Measurements from ENCODE around the gene SLC24A3. TPM values are rescaled to one million over a fixed set of nuclear protein-coding genes. Genes with fewer than 3 reads are reported as not detected.

The SLC24A3 gene
- total RNA-seq, 4 donors from 2014 or later, result 4.2 to 6.4 (median 5.6) TPM

GRCh38 chr20:19381947-19382346 lies 169.5 kb downstream of the SLC24A3 start:
- DNase-seq (ENCODE audit: low spot score in 2 of 2), result no peak
- TF ChIP-seq POLR2AphosphoS5 (IDR thresholded peaks at IDR 0.05) (no peak), EP300 (IDR thresholded peaks at IDR 0.05) (no peak), CTCF (IDR thresholded peaks at IDR 0.05) (no peak), POLR2A (IDR thresholded peaks at IDR 0.05) (no peak)
- 58% methylated on average over 10 of the region's 10 CpGs for WGBS
- no peaks in the 10 kb centered on the region for H3K36me3 ChIP-seq
- no peaks in the 10 kb centered on the region for H3K27me3 ChIP-seq
- H3K9me3 ChIP-seq, result no peaks in the 10 kb centered on the region
- no peak overlapping the region for H3K4me3 ChIP-seq
- no peak overlapping the region for H3K27ac ChIP-seq
- no peaks in the 10 kb centered on the region for H3K4me1 ChIP-seq

- Histone ChIP-seq H3K9me3 (no peaks in the 10 kb centered on the region), H3K27me3 (no peaks in the 10 kb centered on the region), H3K27ac (no peak overlapping the region), H3K4me3 (no peak overlapping the region), H3K4me1 (no peaks in the 10 kb centered on the region), H3K36me3 (no peaks in the 10 kb centered on the region)
- 57% methylated on average over 9 of the region's 9 CpGs for WGBS
- TF ChIP-seq POLR2AphosphoS5 (IDR thresholded peaks at IDR 0.05), result no peak
- TF ChIP-seq POLR2A (IDR thresholded peaks at IDR 0.05), result no peak
- no peak for TF ChIP-seq EP300 (IDR thresholded peaks at IDR 0.05)
- no peak for TF ChIP-seq CTCF (IDR thresholded peaks at IDR 0.05)
- DNase-seq (ENCODE audit: low spot score in 2 of 2), result no peak
Measured at GRCh38 chr20:19382386-19383340, 170.2 kb downstream of the SLC24A3 start.

- no peak for TF ChIP-seq EP300 (IDR thresholded peaks at IDR 0.05)
- no peak for TF ChIP-seq POLR2A (IDR thresholded peaks at IDR 0.05)
- TF ChIP-seq POLR2AphosphoS5 (IDR thresholded peaks at IDR 0.05), result no peak
- no peak for TF ChIP-seq CTCF (IDR thresholded peaks at IDR 0.05)
- H3K27me3 ChIP-seq, result no peaks in the 10 kb centered on the region
- DNase-seq (ENCODE audit: low spot score in 2 of 2), result no peak
- H3K9me3 ChIP-seq, result peaks cover 9% of the 10 kb centered on the region
- no peak overlapping the region for H3K4me3 ChIP-seq
- no peaks in the 10 kb centered on the region for H3K4me1 ChIP-seq
- H3K36me3 ChIP-seq, result no peaks in the 10 kb centered on the region
- H3K27ac ChIP-seq, result no peak overlapping the region
Measured at GRCh38 chr20:19384940-19385339, 172.5 kb downstream of the SLC24A3 start.

GRCh38 chr20:19387251-19387650 lies 174.8 kb downstream of the SLC24A3 start:
- TF ChIP-seq POLR2A (IDR thresholded peaks at IDR 0.05), result no peak
- TF ChIP-seq CTCF (IDR thresholded peaks at IDR 0.05), result no peak
- TF ChIP-seq POLR2AphosphoS5 (IDR thresholded peaks at IDR 0.05), result no peak
- TF ChIP-seq EP300 (IDR thresholded peaks at IDR 0.05), result no peak
- Histone ChIP-seq H3K4me1 (no peaks in the 10 kb centered on the region), H3K36me3 (no peaks in the 10 kb centered on the region), H3K27ac (no peak overlapping the region), H3K4me3 (no peak overlapping the region), H3K27me3 (no peaks in the 10 kb centered on the region), H3K9me3 (peaks cover 9% of the 10 kb centered on the region)
- no peak for DNase-seq (ENCODE audit: low spot score in 2 of 2)

GRCh38 chr20:19392344-19393130 lies 180.1 kb downstream of the SLC24A3 start:
- WGBS, result 72% methylated on average over 2 of the region's 2 CpGs
- TF ChIP-seq POLR2A (IDR thresholded peaks at IDR 0.05) (no peak), CTCF (IDR thresholded peaks at IDR 0.05) (no peak), EP300 (IDR thresholded peaks at IDR 0.05) (no peak), POLR2AphosphoS5 (IDR thresholded peaks at IDR 0.05) (no peak)
- peaks cover 9% of the 10 kb centered on the region for H3K9me3 ChIP-seq

More at GRCh38 chr20:19392344-19393130, 180.1 kb downstream of the SLC24A3 start:
- Histone ChIP-seq H3K27me3 (no peaks in the 10 kb centered on the region), H3K36me3 (no peaks in the 10 kb centered on the region), H3K4me3 (no peak overlapping the region), H3K4me1 (no peaks in the 10 kb centered on the region), H3K27ac (no peak overlapping the region)
- no peak for DNase-seq (ENCODE audit: low spot score in 2 of 2)

Measured in suprapubic skin (tissue), 4 donors.